PC-3 (cell line): ENCODE results near the gene TANC1.

Experiments used
- CTCF ChIP-seq: fragments of 300-600 bp; sonication (generic); conservative IDR thresholded peaks from 2 replicates; pipeline ENCODE4 v1.5.1; 2017; ENCODE audit warnings: antibody characterized with exemption, low read depth, mild to moderate bottlenecking, low read length
- EZH2 ChIP-seq: fragments of 300-600 bp; sonication (generic); IDR thresholded peaks from one replicate; pipeline ENCODE4 v1.6.1; 2017; ENCODE audit warnings: antibody characterized with exemption, mild to moderate bottlenecking, low read length; ENCODE audit not compliant: unreplicated experiment

- no peak for TF ChIP-seq EZH2
- TF ChIP-seq CTCF: no peak
These were observed 107.8 kb downstream of the TANC1 start for GRCh38 chr2:159076241-159076640.
